ENCODE measurements around the gene PRKACG.

The PRKACG gene

DNA sequence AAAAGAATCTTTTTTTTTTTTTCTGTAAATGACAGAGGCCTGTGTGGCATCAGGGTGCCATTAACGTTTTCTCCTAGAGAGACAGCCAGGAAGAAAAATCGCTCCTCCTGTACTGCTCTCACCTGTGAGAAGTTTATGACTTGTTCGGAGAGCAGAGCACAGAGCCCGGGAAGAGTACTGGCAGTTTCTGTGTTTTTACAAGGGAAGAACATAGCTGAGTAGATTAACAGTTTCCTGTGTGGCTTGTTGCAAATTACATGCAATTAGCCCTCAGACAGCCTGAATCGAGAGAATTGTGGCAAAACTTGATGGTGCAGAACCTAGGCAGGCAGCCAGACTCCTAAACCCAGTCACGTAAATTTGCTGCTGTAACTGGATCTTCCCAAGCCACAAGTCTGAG lies 32.1 kb downstream of the PRKACG start:
- no peak for DNase-seq (ENCODE audit: low read depth)

DNA sequence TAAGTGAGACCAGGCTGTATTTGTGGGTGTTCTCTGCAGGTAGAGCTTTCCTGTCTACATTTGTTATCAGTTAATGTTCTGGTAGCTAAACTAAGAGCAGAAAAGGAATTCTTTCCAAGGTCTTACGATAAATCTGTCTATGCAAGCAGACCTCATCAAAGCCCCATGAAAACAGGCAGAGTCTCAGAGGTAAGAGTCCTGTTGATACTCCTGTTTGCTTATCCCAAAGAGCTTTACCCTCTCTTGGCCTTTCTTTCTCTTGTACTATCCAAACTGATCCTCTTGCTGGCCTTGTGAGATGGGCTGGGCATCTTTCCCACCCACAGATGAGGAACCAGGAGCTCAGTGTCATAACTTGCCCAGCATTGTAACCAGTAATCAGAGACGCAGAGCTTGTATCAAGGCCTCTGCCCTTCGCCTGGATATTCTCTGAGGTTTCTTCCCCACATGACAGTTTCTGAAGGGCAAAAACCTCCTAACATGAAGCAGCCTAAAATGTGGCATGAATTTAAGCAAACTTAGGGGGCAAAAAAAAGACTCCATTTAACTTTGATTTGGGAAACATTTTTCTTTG lies 33.5 kb downstream of the PRKACG start:
- DNase-seq (ENCODE audit: low read depth) = no peak

DNA sequence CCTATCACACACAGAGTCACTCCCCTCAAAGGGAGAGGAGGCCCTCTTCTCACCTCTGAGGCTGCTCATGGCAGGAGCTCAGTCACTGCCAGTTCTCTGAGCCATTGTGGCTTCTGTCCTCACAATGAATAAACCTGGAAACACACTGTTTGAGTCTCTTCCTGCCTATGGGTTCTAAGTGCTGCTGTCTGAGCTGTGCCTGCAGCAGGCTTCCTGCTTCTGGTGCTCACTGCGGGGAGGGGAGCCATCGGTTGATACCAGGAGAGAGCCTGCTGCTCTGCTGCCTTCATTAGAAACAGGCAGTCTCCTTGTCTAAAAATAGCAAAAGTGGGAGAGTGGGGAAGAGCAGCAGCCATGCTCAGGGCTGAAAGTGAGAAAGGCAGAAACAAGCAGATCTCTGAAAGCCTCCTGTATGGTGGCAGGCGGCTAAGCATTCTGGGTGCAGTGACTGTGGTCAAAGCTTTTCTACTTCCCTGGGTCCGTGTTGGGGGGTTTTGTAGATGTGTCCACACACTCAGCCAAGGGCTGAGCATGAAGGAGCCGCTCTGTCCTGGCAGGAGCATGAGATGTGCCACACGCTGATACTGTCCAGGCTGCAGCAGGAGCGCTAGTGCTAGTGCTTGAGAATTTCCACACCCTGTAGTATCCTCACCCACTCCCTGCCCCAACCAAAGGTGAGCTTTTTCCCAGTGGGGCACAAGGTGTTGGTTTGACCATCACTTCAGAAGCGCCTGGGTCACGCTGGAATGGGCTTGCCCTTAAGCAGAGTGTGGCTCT lies 34.2 kb downstream of the PRKACG start:
- no peak for DNase-seq (ENCODE audit: low read depth)

DNA sequence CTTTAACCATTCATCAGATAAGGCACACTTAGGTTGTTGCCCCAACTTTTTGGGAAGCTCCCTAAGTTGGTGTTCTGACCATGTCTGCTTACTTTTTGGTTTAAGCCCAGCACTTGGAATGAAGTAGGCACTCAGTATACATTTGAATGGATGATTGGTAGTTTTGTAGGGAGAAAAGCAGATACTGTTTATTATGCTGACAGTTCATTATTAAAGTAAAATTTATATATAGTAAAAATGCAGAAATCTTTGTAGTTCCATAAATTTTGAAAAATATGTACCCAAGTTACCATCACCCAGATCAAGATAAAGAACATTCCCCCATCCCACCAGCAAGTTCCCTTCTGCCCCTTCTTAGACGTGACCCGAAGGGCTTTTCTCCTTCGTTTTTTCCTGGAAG lies 35.4 kb downstream of the PRKACG start:
- DNase-seq (ENCODE audit: low read depth) = no peak

DNA sequence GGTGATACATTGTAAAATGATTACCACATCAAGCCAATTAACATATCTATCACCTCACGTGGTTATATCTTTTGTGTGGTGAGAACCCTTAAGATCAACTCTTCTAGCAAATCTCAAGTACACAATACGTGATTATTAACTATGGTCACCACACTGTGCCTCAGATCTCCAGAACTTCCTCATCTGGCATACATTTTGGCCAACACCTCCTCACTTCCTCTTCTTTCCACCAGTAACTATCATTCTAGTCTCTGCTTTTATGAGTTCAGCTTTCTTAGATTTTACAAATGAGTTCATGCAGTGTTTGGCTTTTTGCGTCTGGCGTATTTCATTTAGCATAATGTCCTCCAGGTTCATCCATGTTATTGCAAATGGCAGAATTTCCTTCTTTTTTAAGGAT lies 35.8 kb downstream of the PRKACG start:
- no peak for DNase-seq (ENCODE audit: low read depth)

DNA sequence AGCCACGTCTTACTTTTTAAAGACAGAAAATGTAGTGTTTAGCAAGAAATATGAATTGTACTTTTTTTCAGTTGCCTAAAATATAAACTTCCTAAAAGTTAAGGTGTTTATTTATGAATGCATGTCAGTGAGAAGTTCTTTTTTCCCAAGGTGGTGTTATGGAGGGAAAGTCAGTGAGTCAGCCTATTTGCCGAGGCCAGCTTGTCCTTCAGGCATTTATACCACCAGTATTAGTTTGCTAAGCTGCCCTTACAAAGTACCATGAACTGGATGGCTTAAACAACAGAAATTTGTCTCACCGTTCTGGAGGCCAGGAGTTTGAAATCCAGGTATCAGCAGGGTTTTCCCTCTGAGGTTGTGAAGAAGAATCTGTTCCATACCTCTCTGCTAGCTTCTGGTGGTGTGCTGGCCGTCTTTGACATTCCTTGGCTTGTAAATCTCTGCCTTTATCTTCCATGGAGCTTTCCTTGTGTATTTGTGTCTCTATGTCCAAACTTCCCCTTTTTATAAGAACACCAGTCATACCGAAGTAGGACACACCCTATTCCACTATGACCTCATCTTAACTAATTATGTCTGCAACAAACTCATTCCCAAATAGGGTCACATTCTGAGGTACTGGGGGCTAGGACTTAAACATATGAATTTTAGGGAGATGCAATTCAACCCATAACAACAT lies 38.4 kb downstream of the PRKACG start:
- DNase-seq (ENCODE audit: low read depth) = no peak

DNA sequence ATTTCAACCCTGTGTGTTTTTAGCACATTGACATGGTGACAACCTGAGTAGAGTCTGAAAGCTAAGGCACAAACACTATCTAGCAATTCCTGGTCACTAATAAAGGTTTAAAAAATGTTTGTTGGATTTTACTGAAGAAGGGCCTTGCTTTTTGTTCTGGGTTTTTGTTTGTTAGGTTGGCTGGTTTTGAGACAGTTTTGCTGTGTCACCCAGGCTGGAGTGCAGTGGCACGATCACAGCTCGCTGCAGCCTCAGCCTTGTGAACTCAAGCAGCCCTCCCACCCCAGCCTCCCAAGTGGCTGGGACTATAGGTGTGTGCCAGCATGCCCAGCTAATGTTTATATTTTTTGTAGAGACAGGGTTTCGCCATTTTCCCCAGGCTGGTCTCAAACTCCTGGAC lies 39.0 kb downstream of the PRKACG start:
- no peak for DNase-seq (ENCODE audit: low read depth)

DNA sequence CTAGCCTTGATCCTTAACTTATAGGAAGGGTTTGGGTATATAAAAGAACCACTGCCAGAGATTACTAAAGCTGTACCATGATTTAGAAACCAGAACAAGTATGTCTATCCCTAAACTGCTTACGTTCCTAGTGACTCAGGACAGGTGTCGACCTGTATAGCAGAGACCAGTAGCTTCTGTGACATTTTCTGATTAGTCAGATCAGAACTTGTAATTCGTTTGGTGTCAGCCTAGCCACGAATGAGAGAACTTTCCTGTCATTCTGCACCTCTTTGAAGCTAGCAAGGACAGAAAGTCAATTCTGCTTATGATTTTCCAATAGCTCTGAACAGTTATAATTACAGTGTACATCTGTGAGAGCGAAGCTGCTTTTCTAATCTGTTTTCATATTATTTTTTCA lies 39.5 kb downstream of the PRKACG start:
- DNase-seq (ENCODE audit: low read depth) = no peak

DNA sequence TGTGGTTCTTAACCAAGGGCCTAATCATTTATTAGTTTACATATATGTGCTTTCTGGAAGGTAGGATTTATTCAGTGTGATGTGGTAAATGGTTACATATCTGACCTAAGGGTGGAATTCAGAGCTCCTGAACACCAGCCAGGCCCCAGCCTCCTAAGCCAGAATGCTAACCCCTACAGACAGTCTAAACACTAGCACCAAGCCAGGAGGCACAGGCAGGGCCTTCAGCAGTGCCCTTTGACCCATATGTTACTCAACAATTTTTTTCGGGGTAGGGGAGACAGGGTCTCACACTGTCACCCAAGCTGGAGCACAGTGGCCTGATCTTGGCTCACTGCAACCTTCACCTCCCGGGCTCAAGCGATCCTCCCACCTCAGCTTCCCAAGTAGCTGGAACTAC lies 40.3 kb downstream of the PRKACG start:
- DNase-seq (ENCODE audit: low read depth) = no peak

DNA sequence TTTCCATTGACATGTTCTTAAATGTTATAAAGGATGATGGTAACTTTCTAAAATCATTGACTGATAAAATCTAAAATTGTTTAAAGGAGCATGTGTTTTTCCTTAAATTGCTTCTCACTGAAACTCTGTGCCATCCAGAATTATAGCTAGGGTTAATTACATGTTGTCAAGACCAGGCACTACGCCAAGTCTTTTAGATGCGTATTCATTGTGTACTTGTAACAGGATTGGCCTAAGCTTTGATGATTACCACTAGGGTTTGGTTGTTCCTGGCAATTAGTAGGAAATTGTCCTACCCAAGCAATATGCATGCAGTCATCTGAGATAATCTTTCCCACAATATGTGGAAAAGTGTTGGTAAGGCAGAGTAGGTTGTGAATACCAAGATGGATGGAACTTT lies 43.8 kb downstream of the PRKACG start:
- DNase-seq (ENCODE audit: low read depth) = no peak

DNA sequence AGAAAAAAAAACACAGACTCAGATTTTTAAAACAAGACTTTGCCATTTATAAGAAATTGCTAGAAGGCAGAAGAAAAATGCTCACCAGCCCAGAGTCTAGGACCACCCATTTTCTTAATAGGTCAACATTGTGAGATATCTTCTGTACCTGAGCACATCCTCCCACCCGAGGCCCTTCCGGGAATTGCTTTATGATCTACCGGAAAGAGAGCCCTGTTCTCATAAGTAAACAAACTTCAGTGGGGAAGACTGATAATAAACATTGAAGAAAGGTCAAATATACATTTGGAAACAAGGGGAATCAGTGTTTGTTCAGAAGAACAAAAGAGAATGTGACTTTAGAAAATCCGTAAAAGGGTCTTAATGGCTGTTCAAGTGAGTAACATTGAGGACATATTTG lies 44.4 kb downstream of the PRKACG start:
- DNase-seq (ENCODE audit: low read depth) = no peak

DNA sequence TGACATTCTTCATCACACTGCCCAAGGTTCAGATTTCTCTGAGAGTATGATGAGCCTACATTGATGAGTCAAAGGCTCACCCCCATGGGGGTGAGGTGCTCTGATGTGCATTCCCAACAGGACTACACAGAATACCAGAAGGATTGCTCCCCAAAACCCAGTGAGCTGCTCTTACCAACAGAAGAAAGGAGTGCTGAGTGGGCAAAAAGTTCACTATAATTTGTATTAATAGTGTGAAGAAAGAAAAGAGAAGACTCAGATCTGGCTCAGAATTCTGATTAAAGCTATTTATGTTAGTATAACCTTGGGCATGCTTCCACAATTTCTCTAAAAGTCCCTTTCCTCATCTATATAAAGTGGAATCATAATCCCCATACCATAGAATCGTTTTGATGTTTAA lies 46.1 kb downstream of the PRKACG start:
- DNase-seq (ENCODE audit: low read depth) = no peak

DNA sequence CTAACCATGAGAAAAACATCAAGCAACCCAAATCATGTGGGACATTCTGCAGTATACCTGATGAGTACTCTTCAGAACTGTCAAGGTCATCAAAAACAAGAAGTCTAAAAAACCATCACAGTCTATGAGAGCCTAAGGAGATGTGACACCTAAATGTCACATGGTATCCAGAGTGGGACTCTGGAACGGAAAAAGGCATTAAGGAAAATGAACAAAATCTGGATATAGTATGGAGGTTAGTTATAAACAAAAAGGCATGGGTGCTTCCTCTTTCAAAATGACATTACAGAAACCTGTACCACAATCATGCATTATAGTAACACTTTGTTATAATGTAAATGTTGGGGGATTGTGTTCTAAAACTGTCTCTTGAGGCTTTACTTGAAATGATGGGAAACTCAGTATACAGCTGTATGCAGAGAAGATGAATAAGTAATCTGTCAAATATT lies 47.4 kb downstream of the PRKACG start:
- no peak for DNase-seq (ENCODE audit: low read depth)

DNA sequence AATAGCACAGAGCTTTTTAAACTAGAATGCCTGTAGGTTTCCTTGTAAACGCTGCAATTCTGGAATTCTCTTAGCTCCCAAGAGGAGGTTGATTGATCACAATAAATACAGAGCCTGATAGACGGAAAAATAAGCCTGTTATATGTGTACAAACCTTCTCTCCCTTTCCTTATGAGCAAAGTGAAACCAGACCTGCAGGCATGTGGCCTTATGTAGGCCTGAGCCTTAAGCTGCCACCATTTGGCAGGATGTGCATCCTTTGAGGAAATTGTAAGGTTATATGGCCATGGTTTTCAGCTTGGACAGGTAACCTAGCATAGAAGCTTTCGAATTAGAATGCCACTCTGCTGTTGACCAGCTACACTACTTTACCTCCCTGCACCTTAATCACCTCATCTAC lies 49.1 kb downstream of the PRKACG start:
- no peak for DNase-seq (ENCODE audit: low read depth)

DNA sequence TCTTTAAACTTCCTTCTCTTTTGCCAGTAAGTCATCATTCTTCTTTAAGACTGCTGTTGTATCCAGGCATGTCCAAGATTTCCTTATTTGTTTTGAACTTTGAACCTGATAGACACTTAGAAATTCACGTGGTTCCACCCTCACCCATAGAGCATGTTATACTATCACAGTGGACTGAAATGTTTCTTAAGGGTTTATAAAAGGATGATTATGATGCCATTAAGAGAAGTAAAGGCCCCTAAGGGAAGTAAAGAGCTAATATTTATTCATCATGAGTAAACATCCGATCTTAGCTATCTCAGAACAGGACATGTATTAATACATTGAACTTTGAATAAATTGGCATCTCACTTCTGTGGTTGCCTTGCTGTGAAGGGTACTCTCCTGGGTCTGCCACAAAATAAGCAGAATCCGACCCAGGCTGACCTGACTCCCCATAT lies 49.8 kb downstream of the PRKACG start:
- no peak for DNase-seq (ENCODE audit: low read depth)

DNA sequence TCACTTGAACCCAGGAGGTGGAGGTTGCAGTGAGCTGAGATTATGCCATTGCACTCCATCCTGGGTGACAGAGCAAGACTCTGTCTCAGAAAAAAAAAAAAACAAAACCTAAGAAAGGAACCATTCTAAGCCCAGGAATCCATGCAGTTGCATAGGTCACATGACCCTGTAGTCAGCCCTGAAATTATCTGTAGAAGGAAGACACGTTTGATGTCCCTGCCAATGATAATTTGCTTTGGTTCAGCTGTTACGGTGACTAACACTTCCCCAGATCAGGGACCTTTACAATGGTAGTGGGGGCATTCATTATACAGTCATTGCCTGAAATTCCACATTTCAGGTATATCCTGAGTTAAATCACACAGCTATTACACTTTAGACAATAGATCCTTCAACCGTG lies 50.5 kb downstream of the PRKACG start:
- no peak for DNase-seq (ENCODE audit: low read depth)

Data from HS-27A (cell line).